CD8-positive, alpha-beta memory T cell (primary cell): Measurements from ENCODE around the gene DYNLL1. TPM values are rescaled to one million over a fixed set of nuclear protein-coding genes. Genes with fewer than 3 reads are reported as not detected.

ENCODE experiments used
- CTCF ChIA-PET: fragments of 350-600 bp; sonication (Branson Sonifier 250); formaldehyde crosslinking; loops from one replicate; lab custom pipeline; 2021; ENCODE audit warnings: antibody characterized with exemption; lab: Charles Lee
- POLR2A ChIA-PET: fragments of 350-600 bp; sonication (Branson Sonifier 250); formaldehyde crosslinking; loops from one replicate; lab custom pipeline; 2021; ENCODE audit warnings: antibody characterized with exemption; lab: Charles Lee
- DNase-seq, 5 donors: peaks; one replicate each; pipeline versions ENCODE4 v3.0.0 to v3.0.0-alpha.2; 2020 to 2022; ENCODE audit warnings: mixed read lengths in 1 of 5
- H3K27ac ChIP-seq: one replicate; pipeline ENCODE4 v1.7.0; 2013; ENCODE audit warnings: low read depth, mild to moderate bottlenecking, low read length, moderate library complexity
- H3K27me3 ChIP-seq: 2 replicates; pipeline ENCODE4 v1.7.0; 2013; ENCODE audit warnings: low read length, mild to moderate bottlenecking; ENCODE audit not compliant: insufficient read depth, poor library complexity, severe bottlenecking
- H3K36me3 ChIP-seq: 2 replicates; pipeline ENCODE4 v1.7.0; 2013; ENCODE audit warnings: mild to moderate bottlenecking, low read length, moderate library complexity; ENCODE audit not compliant: insufficient read depth
- H3K4me1 ChIP-seq: 2 replicates; pipeline ENCODE4 v1.7.0; 2013; ENCODE audit warnings: mild to moderate bottlenecking, low read length, moderate library complexity; ENCODE audit not compliant: insufficient read depth
- H3K4me3 ChIP-seq: 2 replicates; pipeline ENCODE4 v1.7.0; 2013; ENCODE audit warnings: mild to moderate bottlenecking, low read length
- H3K9me3 ChIP-seq: 2 replicates; pipeline ENCODE4 v1.7.0; 2013; ENCODE audit warnings: mild to moderate bottlenecking, low read length
- H3K27ac Mint-ChIP-seq, 8 donors: one replicate each; pipeline ENCODE4 v1.8.0; 2020 to 2021; ENCODE audit warnings: mixed read lengths in 8 of 8, mild to moderate bottlenecking in 6 of 8, inconsistent platforms in 3 of 8, moderate library complexity in 3 of 8
- H3K27me3 Mint-ChIP-seq, 2 donors: one replicate each; pipeline ENCODE4 v1.8.0; 2020 to 2021; ENCODE audit warnings: mixed read lengths in 2 of 2, mild to moderate bottlenecking in 1 of 2, moderate library complexity in 1 of 2
- H3K36me3 Mint-ChIP-seq, 3 donors: one replicate each; pipeline ENCODE4 v1.8.0; 2020 to 2021; ENCODE audit warnings: mixed read lengths in 3 of 3, inconsistent platforms in 1 of 3, mild to moderate bottlenecking in 1 of 3
- H3K4me1 Mint-ChIP-seq, 3 donors: one replicate each; pipeline ENCODE4 v1.8.0; 2020 to 2021; ENCODE audit warnings: mixed read lengths in 3 of 3, inconsistent platforms in 1 of 3, mild to moderate bottlenecking in 1 of 3
- H3K4me3 Mint-ChIP-seq, 7 donors: one replicate each; pipeline ENCODE4 v1.8.0; 2020 to 2021; ENCODE audit warnings: mixed read lengths in 7 of 7, mild to moderate bottlenecking in 6 of 7, moderate library complexity in 4 of 7, inconsistent platforms in 2 of 7
- H3K9me3 Mint-ChIP-seq, 5 donors: one replicate each; pipeline ENCODE4 v1.8.0; 2020 to 2022; ENCODE audit warnings: mixed read lengths in 5 of 5, mild to moderate bottlenecking in 3 of 5, moderate library complexity in 2 of 5, inconsistent platforms in 1 of 5
- polyA plus RNA-seq: library from polyadenylated mRNA; unstranded; fragments of 300-500 nt; fragmentation: Illumina TruSeq; gene quantifications from one replicate; pipeline ENCODE4 v1.2.3, GENCODE V29; 2021
- total RNA-seq, 2 experiments: library from RNA; stranded (reverse); gene quantifications; one replicate each; pipeline ENCODE4 v1.2.3, GENCODE V29; 2021

DYNLL1 gene
- total and polyA plus RNA-seq, 3 experiments from 2014 or later: 288 to 304 (median 296) TPM

GRCh38 chr12:120457133-120457532, 38.8 kb upstream of the DYNLL1 start:
- no peak overlapping the region for H3K27ac ChIP-seq
- H3K36me3 ChIP-seq: peaks cover 32% of the 10 kb centered on the region
- DNase-seq: no peak
- Mint-ChIP-seq H3K27me3 (no peaks in the 10 kb centered on the region), H3K4me3 (no peak overlapping the region), H3K27ac (peak overlapping the region in 6 of 8 donors; percentile 8 to 79 (median 52)), H3K36me3 (peaks cover 5 to 75% (median 14%) of the 10 kb centered on the region in 3 donors), H3K9me3 (no peaks in the 10 kb centered on the region), H3K4me1 (peaks cover 0 to 3% (median 0%) of the 10 kb centered on the region in 3 donors)
- no peak overlapping the region for H3K4me3 ChIP-seq
- H3K27me3 ChIP-seq: no peaks in the 10 kb centered on the region
- ChIA-PET POLR2A (interaction anchor here (0.9 kb wide), 1 partner anchor 9 kb away, joined by 3 read pairs; no protein-coding TSS in a partner anchor), CTCF (interaction anchor here (1.0 to 2.8 kb wide), 4 partner anchors 13 to 39 kb away, joined by 3 to 12 read pairs (median 6); partner anchors contain the start of genes COX6A1 and DYNLL1)
- no peaks in the 10 kb centered on the region for H3K9me3 ChIP-seq
- H3K4me1 ChIP-seq: no peaks in the 10 kb centered on the region

- Histone ChIP-seq H3K27me3 (no peaks in the 10 kb centered on the region), H3K27ac (no peak overlapping the region), H3K4me3 (no peak overlapping the region), H3K9me3 (no peaks in the 10 kb centered on the region), H3K36me3 (peaks cover 60% of the 10 kb centered on the region), H3K4me1 (peaks cover 7% of the 10 kb centered on the region)
- no peak for DNase-seq
- no peaks in the 10 kb centered on the region for H3K27me3 Mint-ChIP-seq
- peak overlapping the region in 1 of 8 donors; percentile 47 for H3K27ac Mint-ChIP-seq
- ChIA-PET CTCF (no interaction called here), POLR2A (no interaction called here)
- H3K9me3 Mint-ChIP-seq: no peaks in the 10 kb centered on the region
- H3K4me3 Mint-ChIP-seq: no peak overlapping the region
- H3K4me1 Mint-ChIP-seq: peaks cover 3 to 7% (median 4%) of the 10 kb centered on the region in 3 donors
- peaks cover 9 to 87% (median 19%) of the 10 kb centered on the region in 3 donors for H3K36me3 Mint-ChIP-seq
Observed at GRCh38 chr12:120460157-120460556, 35.8 kb upstream of the DYNLL1 start.

GRCh38 chr12:120462099-120462640, 33.7 kb upstream of the DYNLL1 start:
- H3K27ac ChIP-seq: no peak overlapping the region
- CTCF ChIA-PET: interaction anchor here (1.5 kb wide), 1 partner anchor 11 kb away, joined by 5 read pairs; no protein-coding TSS in a partner anchor
- peaks cover 23% of the 10 kb centered on the region for H3K4me1 ChIP-seq
- Mint-ChIP-seq H3K27me3 (no peaks in the 10 kb centered on the region), H3K4me3 (no peak overlapping the region), H3K27ac (peak overlapping the region in 3 of 8 donors; percentile 5 to 46 (median 12)), H3K36me3 (peaks cover 14 to 87% (median 15%) of the 10 kb centered on the region in 3 donors), H3K4me1 (peaks cover 18 to 27% (median 23%) of the 10 kb centered on the region in 3 donors), H3K9me3 (no peaks in the 10 kb centered on the region)
- H3K4me3 ChIP-seq: no peak overlapping the region
- no peak for DNase-seq
- POLR2A ChIA-PET: interaction anchor here (1.0 kb wide), 1 partner anchor 35 kb away, joined by 3 read pairs; no protein-coding TSS in a partner anchor
- no peaks in the 10 kb centered on the region for H3K9me3 ChIP-seq
- H3K27me3 ChIP-seq: no peaks in the 10 kb centered on the region
- peaks cover 77% of the 10 kb centered on the region for H3K36me3 ChIP-seq

GRCh38 chr12:120463712-120464111, 32.2 kb upstream of the DYNLL1 start:
- Mint-ChIP-seq H3K9me3 (no peaks in the 10 kb centered on the region), H3K27me3 (peaks cover 0 to 3% of the 10 kb centered on the region in 2 donors), H3K4me1 (peaks cover 29 to 42% (median 36%) of the 10 kb centered on the region in 3 donors), H3K27ac (peak overlapping the region in 4 of 8 donors; percentile 17 to 73 (median 46)), H3K4me3 (no peak overlapping the region), H3K36me3 (peaks cover 14 to 83% (median 15%) of the 10 kb centered on the region in 3 donors)
- H3K27ac ChIP-seq: no peak overlapping the region
- H3K36me3 ChIP-seq: peaks cover 73% of the 10 kb centered on the region
- no peak overlapping the region for H3K4me3 ChIP-seq
- H3K4me1 ChIP-seq: peaks cover 37% of the 10 kb centered on the region
- ChIA-PET CTCF (interaction anchor here (1.1 to 1.5 kb wide), 4 partner anchors 12 to 96 kb away, joined by 3 to 5 read pairs (median 4); partner anchors contain the start of gene COX6A1), POLR2A (interaction anchor here (0.7 kb wide), 1 partner anchor 10 kb away, joined by 3 read pairs; no protein-coding TSS in a partner anchor)
- DNase-seq: no peak
- no peaks in the 10 kb centered on the region for H3K27me3 ChIP-seq
- H3K9me3 ChIP-seq: no peaks in the 10 kb centered on the region

- Mint-ChIP-seq H3K4me1 (peaks cover 34 to 47% (median 44%) of the 10 kb centered on the region in 3 donors), H3K27me3 (peaks cover 0 to 3% of the 10 kb centered on the region in 2 donors), H3K27ac (peak overlapping the region in 3 of 8 donors; percentile 23 to 51 (median 42)), H3K9me3 (no peaks in the 10 kb centered on the region), H3K36me3 (peaks cover 11 to 65% (median 13%) of the 10 kb centered on the region in 3 donors), H3K4me3 (peak overlapping the region in 1 of 7 donors; percentile 80)
- no peak for DNase-seq
- CTCF ChIA-PET: interaction anchor here (0.7 to 1.9 kb wide), 4 partner anchors 18 to 104 kb away, joined by 3 to 5 read pairs (median 4); no protein-coding TSS in a partner anchor
- H3K27me3 ChIP-seq: no peaks in the 10 kb centered on the region
- no peak overlapping the region for H3K4me3 ChIP-seq
- no peak overlapping the region for H3K27ac ChIP-seq
- no peaks in the 10 kb centered on the region for H3K9me3 ChIP-seq
- peaks cover 56% of the 10 kb centered on the region for H3K36me3 ChIP-seq
- peaks cover 43% of the 10 kb centered on the region for H3K4me1 ChIP-seq
- POLR2A ChIA-PET: interaction anchor here (0.8 to 1.0 kb wide), 2 partner anchors 28 to 106 kb away, joined by 3 read pairs; partner anchors contain the start of gene COX6A1
Observed at GRCh38 chr12:120465756-120466155, 30.2 kb upstream of the DYNLL1 start.

GRCh38 chr12:120466560-120467315, 29.2 kb upstream of the DYNLL1 start:
- H3K4me1 Mint-ChIP-seq: peaks cover 36 to 54% (median 51%) of the 10 kb centered on the region in 3 donors
- CTCF ChIA-PET: interaction anchor here (0.5 to 4.9 kb wide), 10 partner anchors 14 to 110 kb away, joined by 3 to 36 read pairs (median 4); partner anchors contain the start of genes COX6A1 and DYNLL1

GRCh38 chr12:120467439-120467838, 28.5 kb upstream of the DYNLL1 start:
- Mint-ChIP-seq H3K4me3 (peak overlapping the region; percentile 44 to 96 (median 92)), H3K27ac (peak overlapping the region; percentile 3 to 96 (median 65)), H3K36me3 (peaks cover 9 to 51% (median 13%) of the 10 kb centered on the region in 3 donors), H3K27me3 (peaks cover 0 to 3% of the 10 kb centered on the region in 2 donors), H3K9me3 (no peaks in the 10 kb centered on the region), H3K4me1 (peaks cover 40 to 57% (median 57%) of the 10 kb centered on the region in 3 donors)
- ChIA-PET POLR2A (interaction anchor here (0.7 kb wide), 1 partner anchor 68 kb away, joined by 3 read pairs; no protein-coding TSS in a partner anchor), CTCF (interaction anchor here (0.5 to 4.9 kb wide), 5 partner anchors 27 to 110 kb away, joined by 3 to 36 read pairs (median 5); partner anchors contain the start of gene DYNLL1)
- peaks cover 42% of the 10 kb centered on the region for H3K36me3 ChIP-seq
- H3K9me3 ChIP-seq: no peaks in the 10 kb centered on the region
- H3K27ac ChIP-seq: no peak overlapping the region
- DNase-seq: no peak
- H3K4me3 ChIP-seq: no peak overlapping the region
- H3K4me1 ChIP-seq: peaks cover 51% of the 10 kb centered on the region
- H3K27me3 ChIP-seq: no peaks in the 10 kb centered on the region

More at GRCh38 chr12:120466560-120467315, 29.2 kb upstream of the DYNLL1 start:
- H3K36me3 ChIP-seq: peaks cover 49% of the 10 kb centered on the region
- Mint-ChIP-seq H3K27me3 (peaks cover 0 to 3% of the 10 kb centered on the region in 2 donors), H3K27ac (peak overlapping the region in 7 of 8 donors; percentile 33 to 80 (median 59)), H3K9me3 (no peaks in the 10 kb centered on the region), H3K36me3 (peaks cover 9 to 58% (median 13%) of the 10 kb centered on the region in 3 donors), H3K4me3 (peak overlapping the region in 6 of 7 donors; percentile 4 to 83 (median 44))
- H3K4me3 ChIP-seq: no peak overlapping the region
- no peak overlapping the region for H3K27ac ChIP-seq
- POLR2A ChIA-PET: interaction anchor here (0.7 to 1.0 kb wide), 3 partner anchors 9 to 68 kb away, joined by 3 read pairs; partner anchors contain the start of gene COX6A1
- no peaks in the 10 kb centered on the region for H3K27me3 ChIP-seq
- H3K9me3 ChIP-seq: no peaks in the 10 kb centered on the region
- peaks cover 48% of the 10 kb centered on the region for H3K4me1 ChIP-seq
- peak; percentile 12 to 61 (median 33) for DNase-seq
